T1000 (cell line): ENCODE measurements around the gene SLC9A2.

Source experiments
- DNase-seq: peaks from one replicate; lab custom pipeline; 2025; ENCODE audit warnings: mixed read lengths; lab: John Stamatoyannopoulos, UW

Gene SLC9A2

DNA sequence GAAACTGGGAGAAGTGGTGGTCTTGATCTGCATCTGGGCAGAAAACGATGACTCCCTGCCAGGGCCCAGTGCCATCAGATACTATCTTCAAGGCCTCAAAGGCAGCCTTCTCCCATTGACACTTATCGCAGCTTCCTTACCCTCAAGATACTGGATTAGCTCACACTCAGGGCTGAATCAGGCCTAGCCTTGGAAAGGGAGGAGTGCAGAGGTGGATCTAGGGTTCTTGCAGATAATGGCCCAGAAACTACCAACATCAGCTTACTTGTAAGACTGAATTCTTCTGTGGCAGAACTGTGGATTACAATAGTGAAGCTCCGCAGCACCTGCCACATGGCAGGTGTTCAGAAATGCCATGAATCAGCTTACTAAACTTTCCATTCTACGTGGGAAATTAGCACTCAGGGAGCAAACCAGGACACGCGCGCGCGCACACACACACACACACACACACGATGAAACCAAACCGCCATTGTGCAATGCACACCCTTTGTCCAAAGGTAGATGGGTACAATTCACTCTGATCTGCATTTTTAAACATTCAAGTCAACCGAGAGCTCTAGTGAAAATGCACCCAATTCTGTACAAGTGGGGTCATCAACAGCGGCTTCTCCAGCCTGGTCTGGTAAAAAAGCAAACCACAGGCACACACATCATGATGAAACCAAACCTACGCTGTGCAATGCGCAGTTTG lies 116.2 kb downstream of the SLC9A2 start:
- no peak for DNase-seq

DNA sequence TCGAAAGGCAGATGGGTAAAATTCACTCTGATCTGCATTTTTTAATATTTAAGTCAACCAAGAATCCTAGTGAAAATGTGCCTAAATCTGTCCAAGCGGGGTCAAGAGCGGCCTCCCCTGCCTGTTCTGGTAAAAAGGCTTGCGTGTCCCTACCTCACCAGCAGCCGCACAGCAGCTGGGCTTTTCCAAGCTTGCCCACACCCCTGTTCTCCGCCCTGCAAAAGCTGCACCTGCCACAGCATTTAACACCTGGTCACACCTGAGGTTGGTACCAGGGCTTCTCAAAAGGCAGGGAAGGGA lies 116.7 kb downstream of the SLC9A2 start:
- no peak for DNase-seq

DNA sequence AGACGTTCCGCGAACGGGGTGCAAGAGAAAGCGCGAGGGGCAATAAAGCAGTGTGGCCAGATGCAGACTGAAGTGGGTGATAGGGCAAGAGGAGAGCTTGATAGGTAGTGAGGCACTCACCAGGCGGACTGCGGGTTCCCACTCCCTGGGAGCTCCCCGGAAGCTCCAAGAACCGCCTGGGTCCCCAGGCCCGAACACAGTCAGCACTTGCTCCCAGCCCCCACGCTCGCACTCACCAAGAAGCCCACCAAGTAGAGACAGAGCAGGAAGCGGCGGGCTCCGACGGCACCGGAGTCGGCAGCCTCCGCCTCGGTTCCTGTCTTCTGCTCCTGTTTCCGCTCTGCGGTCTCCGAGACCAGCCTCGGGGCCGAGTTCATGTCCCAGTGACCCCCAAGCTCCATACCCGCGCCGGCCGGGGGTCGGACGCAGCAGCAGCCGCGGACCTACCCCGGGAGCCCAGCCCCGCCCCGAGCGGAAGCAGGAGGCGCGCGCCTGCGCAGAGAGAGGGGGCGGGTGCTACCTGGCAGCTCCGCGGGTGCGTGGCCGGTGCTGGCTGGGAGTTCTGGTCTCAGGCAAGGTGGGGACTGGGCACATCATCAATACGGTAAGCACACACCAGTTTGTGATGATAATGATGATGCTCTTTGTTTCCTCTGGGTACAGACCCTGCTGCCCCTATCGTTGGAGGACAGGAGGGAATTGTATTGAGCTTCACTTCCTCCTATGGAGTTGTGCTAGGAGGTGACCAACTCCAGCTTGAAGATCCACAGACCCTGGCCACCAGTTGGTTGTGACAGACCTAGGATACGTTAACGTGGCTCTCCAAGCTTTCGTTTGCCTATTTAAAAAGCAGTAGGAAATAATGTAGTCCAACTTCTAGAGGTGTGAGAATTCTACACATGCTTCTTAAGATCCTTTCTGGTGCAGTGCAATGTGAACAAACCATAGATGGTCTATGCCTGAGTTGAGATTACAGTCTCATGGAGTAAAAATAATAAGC lies 117.4 kb downstream of the SLC9A2 start:
- DNase-seq, result peak; percentile 57

DNA sequence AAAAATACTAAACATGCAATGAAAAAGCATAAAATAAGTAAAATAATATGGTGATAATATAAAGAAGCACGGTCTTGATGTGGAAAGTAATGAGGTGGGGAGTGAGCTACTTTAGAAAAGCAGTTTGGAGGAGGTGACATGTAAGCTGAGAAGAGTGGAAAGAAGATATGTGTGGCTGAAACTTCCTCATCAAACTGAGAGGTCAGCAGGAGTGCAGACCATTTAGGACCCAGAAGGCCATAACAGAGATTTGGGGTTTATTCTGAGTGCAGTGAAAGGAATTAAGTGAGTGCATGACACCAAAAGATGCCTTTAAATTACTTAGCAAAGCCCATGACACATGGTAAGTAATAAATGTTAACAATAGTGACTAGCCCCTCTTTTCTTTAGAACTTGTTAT lies 118.1 kb downstream of the SLC9A2 start:
- no peak for DNase-seq

DNA sequence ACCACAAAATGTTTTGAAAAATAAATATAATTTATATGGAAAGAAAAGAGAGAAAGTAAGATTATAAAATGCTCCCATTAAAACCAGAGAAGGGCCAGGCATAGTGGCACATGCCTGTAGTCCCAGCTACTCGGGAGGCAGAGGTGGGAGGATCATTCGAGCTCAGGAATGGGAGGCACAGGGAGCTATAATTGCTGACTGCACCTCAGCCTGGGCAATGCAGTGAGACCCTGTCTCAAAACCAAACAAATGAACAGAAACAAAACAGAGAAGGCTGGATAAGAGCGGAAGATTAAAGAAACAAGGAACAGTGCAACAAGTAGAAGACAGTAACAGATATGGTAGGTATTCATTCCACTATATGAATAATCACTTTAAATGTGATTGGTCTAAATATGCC lies 123.9 kb downstream of the SLC9A2 start:
- no peak for DNase-seq

DNA sequence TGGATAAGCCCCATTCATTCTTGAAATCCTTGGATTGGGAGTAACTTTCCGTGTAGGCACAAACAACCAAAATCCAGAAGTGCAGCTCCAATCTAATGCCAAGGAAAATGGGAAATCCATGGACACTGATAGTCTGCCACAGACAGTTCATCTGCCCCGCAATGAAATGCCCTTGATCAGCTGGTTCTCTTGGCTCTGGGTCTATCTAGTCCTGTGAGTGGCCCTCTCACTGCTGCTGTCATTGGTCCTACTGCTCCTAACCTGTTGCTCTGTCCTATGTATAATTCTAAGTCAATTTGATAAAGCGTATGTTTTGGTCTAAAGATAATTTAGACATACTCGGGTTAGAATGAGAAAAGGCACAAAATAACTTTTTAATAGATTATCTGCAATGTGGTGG lies 128.8 kb downstream of the SLC9A2 start:
- no peak for DNase-seq

DNA sequence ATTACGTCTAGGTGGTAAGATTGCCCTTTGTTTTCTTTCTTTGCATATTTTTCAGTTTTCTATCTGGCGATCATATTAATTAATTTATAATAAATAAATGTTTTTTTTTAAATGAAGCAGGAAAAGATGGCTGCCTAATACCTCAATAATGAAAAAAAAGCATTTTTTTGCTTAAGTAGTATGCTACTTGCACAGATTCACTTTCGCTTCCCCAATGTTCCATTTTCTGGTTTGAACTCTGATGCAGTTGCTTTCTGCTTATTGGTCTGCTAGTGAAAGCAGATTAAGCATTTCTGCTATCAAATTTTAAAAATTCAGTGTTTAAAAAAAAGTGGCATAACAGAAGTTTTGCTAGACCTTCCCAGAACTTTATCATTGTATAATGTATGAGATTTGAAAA lies 130.6 kb downstream of the SLC9A2 start:
- DNase-seq, result no peak

DNA sequence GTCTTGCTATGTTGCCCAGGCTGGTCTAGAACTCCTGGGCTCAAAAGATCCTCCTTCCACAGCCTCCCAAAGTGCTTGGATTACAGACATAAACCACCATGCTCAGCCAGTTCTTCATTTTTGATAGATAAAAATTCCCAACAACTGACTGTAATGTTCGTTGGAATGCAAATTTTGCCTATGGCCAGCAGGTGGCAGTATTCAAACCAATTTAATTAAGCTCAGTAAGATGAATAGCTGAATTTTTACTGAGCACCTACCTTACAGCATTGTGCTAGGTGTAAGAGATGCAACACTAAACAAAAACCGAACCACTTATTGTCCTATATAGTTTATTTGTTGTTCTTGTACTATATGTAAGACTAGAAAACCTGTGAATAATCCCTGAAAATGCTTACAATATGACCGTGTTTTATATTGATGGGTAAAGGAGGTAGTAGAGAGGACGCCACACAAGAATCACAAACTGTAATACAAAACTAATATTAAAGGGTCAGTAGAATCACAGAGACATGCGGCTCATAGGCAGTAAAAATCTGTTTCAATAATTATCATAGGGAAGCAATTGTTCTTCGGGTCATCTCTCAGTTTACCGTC lies 134.3 kb downstream of the SLC9A2 start:
- no peak for DNase-seq

DNA sequence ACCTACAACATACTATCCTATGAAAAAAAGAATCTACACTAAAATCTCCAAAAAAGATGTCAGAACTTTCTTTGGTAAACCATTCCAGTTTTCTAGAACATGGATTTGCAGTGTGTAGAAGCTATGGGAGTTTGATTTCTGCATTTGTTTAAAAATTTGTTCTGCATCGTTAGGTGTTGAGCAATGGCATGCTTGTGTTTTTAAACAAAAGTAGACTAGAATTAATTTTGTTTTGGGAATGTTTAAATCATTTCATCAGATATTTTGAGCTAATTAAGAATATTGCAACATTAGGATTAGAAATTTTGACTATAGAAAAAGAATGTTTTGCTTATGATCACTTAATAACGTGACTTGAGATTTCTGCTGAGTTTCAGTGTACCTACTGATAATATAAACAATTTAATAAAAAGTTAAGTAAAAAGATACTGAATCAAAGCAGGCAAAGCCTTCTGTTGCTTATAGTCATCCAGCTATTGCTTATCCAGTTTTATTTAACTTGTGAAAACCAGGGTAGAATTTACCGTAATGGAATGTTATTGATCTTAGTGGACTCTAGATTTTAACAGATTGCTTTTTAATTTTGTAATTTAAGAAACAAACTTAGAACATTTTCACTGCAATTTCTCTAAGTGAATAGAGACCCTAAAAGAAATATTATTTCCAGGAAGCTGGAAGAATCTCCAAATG lies 135.2 kb downstream of the SLC9A2 start:
- no peak for DNase-seq

DNA sequence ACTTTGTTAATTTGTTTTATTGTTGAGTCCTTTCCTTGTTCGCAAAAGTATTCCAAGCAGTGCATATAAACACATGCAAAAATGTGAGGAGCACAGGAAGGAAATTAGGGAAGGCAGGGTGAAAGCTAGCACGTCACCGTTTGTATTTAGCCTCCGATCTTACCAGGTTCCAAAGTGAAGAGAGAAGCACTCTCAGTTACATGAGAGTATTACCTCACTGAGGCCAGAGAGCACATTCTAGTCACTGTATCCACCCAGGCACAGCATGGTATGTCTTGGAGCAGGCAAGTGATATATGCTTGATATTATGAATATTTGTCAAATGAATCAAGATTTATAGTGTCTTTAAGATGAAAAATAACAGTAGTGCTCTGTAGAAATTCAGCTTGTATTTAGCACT lies 135.9 kb downstream of the SLC9A2 start:
- DNase-seq, result no peak

DNA sequence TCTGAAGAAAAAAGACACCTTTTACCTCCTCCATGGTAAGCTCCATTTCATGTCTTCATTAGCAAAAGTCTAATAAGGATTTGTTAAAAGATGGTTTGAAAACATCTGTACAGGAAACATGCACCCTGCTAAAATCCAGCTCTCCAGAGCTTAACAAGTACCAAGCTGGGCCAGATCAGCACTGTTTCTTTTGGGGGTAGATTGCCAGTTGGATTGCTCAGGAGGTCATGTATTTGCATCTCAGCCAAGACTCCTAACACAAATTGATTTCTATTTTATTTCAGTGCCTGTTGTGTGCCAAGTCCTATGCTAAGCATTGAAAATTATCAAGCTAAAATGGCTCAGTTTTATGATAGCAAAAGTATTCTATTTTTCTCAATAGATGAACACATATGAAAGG lies 139.1 kb downstream of the SLC9A2 start:
- no peak for DNase-seq
